HG02763 (cell line): ENCODE data around the gene SARDH.
"Not testable (repeated sequence)": the region's sequence is repeated elsewhere in the genome, so short reads cannot be mapped to it uniquely, and the experiment has no call there.

Experiments
- ATAC-seq: cut with Tn5 transposase; IDR thresholded peaks from one replicate; pipeline ENCODE4 v1.9.1; 2021; ENCODE audit warnings: mild to moderate bottlenecking, moderate library complexity; ENCODE audit not compliant: unreplicated experiment

The SARDH gene

DNA sequence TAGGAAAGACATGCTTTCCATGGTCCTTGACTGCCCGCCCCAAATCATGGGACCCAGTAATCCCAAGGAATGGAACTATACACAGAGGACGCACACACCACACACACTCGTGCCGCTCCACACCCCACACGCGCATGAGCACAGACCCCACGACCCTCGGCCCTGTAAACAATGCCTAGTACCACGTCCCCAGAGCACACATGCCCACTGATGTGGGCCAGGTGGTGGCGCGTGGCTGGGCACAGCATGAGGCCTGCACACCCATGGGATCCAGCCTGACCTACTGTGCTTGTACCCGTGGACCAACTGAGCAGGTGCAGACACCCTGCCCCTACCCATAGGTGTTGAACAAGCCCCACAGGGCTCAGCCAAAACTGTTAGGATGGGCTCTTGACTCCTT, 101.2 kb downstream of the SARDH start:
- ATAC-seq, result no peak

DNA sequence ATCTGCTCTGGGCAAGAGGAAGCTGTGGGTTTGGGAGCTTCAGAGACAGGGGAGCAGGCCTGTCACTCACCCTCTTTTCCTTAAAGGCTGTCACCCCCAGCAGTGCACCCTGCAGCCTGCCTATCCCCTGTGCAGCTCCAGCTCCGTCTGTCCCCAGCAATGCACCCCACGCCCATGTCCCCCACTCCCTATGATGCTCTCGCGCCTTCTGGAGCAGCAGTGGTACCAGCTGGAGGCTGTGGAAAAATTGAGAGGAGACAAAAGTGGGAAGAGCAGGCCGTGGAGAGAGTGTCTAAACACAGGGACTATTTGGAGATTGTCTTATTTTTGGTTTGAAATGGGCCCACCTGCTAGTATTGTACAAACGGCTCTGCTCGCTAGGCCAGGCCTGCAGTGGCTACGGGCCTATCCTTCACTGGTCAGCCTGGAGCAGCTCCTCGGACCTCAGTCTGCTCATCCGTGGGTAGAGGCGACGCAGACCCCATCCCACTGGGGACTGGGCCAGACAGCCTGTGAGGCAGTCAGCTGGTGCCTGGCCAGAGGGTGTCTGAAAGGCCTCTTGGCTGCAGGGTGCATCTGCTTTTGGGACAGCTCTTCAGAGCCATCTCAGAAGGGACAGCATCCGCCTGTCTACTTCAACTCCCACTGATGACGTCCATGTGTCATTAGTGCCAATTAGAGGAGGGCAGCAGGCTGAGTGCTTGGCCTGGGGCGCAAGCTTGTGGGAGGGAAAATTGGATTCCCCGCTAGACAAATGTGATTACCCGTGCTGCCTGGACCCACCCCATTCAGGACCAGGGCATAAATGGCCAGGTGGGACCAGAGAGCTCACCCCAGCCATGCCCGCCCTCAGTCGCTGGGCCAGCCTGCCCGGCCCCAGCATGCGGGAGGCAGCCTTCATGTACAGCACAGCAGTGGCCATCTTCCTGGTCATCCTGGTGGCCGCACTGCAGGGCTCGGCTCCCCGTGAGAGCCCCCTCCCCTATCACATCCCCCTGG, 102.3 kb downstream of the SARDH start, which contains the start of gene DBH:
Gene DBH, plus strand, starts transcription at position 831 of the 999 bp plus-strand sequence. Its CDS starts 9 bp downstream, at position 840.
- ATAC-seq, result no peak

GRCh38 chr9:133635098-133635497, 103.1 kb downstream of the SARDH start:
- no peak for ATAC-seq

DNA sequence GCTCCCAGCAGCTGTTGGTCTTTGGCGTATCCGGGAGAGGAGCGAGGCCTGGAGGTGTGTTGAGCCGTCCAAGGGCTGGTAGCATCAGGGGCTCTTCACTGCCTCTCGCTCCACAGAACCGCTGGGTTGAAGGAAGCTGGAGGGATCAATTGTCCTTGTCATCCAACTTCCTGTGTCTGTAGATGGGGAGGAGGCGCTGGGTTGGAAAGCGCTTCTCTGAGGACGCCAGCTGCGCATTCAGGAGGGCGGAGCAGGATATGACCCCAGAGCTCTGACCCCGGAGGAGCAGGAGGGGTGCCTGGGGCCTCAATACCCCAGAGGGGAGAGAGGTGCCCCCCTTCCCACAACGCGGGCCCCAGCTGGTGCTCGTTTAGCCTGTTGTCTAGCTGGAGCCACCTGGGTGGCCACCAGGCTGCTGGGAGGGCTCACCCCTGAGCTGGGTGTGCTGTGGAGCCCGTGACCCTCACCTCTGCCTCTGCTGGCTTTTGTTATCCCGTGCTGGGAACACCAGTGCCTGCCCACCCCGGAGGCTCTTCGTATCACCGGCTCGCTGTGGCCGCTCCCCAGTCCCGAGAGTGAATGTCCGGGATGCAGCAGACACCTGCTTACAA, 104.0 kb downstream of the SARDH start:
- ATAC-seq, result no peak

DNA sequence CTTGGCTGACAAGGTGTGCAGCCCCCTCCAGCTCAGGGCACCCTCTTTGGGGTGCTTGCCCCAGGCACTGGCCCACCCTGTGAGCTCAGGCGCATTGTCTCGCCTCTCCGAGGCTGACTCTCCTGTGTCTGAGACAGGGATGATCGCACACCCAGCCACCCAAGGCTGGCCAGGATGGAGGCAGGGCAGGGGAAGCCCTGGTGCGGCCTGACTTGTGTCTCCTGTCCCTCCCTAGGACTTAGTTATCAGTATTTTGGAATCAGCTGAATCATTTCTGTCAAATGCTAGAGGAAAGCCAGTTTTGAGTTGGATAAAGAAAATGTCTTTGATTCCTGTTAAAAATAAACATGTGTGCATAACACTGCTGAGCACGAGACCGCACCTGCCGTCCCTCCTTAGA, 104.5 kb downstream of the SARDH start:
- no peak for ATAC-seq

DNA sequence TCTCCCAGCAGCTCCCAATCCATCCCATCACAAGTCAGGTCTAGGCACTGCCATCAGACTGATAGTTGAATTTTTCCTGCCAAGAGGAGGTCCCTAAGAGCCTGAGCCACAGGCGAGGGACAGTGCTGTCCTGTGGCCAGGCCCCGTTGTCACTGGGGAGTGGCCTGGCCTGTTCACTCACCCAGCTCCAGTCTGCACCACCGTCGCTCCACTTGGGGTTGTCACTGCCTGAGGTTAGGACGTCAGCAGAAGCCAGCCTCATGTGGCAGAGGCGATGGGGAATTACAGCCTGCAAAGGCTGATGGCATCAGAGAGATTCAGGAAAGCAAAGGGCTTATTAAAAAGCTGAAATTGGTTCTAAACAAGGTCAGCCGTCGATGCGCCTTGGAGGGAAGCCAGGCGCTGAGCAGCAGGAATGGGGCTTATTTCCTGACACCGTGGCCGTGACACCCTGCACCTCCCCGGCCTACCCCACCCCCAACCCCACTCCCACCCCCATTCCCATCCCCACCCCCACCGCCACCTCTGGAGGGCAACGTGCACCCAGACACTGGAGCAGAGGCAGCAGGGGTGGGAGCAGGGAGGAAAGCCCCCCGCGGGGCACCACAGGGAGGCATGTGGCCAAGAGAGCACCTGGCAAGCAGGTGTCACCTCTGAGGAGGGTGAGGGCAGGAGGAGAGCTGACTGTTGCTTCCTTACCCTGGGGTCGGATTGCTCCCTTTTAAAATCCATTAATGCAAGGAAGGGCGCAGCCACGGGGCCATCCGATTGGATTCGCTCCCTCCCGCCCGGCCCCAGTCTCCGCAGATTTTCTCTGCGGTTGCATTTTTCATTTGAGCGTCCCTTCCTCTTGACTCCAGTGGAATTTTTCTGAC, 105.1 kb downstream of the SARDH start:
- no peak for ATAC-seq

DNA sequence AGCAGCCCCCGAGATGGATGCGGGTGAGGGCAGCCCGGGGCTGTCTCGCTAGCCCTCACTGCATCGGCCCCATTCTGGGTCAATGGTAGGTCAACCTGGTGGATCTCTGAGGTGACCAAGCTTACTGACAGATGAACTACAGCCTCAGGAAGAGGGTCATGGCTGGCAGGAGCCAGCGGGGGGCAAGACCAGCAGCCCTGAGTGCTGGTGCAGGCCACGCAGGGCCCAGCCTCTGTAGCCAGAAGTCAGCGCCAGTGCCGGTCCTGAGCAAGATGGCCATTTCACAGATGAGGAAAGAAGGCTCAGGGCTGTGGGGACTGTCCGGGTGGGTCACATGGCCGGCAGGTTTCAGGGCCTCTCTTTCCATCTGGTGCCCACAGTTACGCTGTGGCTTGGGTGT, 107.0 kb downstream of the SARDH start:
- no peak for ATAC-seq

DNA sequence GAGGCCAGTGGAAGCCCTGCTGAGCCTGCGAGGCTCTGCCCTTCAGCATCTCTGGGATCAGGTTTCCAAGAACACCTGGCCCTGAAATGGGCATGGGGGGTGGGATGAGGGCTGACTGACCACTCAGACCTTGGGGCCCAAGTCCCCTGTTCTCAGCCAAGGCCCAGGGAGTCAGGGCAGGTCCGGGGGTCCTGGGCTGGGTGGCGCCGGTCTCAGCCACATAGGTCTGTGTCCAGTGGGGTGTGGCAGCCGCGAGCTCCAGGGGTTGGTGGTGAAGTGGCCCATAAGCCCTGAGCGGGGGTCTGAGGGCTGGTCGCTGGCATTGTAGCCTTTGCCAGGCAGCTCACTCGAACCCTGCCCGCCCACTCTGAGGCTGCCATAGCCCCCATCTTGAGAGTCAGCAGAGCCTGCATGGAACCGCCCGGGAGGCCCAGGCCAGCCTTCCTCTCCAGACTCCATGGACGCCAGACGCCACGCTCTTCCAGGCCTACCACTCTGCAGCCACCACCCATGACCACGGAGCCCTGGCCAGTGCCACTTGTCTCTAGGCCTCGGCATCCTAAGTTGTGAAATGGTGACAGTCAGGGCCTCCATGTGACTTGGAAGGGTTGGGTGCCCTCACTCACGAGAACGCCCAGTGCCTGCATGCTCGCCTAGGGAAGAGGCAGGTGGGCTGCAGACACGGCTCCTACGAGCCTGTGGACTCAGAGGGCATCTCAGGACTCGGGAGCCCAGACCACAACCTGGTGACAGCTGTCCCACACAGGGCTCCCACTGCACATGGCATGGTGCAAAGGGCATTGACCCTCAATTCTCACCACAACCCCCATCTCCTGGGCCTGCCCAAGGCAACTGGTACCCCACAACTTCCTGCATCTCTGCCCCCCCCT, 108.7 kb downstream of the SARDH start:
- no peak for ATAC-seq

DNA sequence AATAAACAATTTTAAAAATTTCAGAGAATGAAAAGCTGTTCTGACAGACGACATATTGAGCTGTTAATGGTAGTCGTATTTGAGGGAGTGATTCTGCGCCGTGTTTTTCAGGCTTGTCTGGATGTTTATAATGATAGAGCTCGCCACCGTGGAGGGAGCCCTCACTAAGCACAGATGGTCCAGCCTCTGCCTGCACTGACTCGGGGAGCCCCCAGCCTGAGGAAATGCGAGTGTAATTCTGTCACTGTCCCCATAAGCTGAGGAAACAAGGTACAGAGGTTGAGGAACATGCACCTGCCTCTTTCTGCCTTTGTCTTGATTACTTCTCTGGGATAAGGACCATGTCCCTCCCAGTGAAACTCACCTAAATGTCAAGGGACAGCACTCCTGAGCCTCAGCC, 109.4 kb downstream of the SARDH start:
- ATAC-seq, result no peak

DNA sequence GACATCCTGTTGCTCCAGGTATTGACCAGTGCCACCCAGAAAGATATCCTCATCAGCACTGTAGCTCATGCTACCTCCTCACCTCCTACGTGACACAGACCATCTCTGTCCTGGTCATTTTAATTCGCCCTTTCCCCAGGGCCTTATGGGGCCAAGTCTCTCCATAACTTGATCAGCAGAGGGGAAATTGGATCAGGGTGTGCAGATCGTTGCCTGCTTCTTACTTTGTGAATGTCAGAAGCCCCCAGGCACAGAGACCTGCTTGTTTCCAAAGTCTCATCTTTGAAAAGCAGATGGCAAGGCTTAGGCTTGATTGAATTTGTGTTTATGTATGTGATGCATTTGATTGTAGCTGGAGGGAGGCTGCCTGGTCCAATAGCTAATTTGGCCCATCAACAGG, 110.8 kb downstream of the SARDH start:
- ATAC-seq, result no peak

DNA sequence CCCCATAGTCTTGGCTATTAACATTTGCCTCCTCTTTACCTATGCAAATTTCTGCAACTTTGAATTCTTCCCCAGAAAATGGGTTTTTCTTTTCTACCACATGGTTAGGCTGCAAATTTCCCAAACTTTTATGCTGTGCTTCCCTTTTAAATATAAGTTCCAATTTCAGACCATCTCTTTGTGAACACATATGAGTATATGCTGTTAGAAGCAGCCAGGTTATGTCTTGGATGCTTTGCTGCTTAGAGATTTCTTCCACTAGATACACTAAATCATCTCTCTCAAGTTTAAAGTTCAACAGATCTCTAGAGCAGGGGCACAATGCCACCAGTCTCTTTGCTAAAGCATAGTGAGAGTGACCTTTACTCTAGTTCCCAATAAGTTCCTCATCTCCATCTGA, 112.1 kb downstream of the SARDH start:
- ATAC-seq, result not testable (repeated sequence)

DNA sequence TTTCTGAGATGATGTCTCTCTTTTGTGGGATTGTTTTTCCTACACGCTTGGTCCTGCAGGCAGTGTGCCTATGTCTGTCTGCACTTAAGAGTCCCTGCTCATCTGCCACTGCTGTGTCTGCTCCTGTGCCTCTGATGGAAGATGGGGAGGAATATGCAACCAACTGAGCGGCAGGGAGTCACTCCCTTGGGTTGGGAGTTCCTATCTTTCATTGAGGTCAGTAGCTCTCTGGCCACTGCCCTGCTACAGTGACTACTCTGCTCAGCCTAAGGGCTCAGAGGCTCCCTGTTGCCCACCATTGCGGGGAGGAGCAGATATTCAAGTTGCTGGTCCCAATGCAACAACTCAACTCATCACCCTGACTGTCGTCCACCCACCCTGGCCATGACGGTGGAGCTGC, 115.6 kb downstream of the SARDH start:
- ATAC-seq, result no peak

GRCh38 chr9:133621725-133622267, 116.4 kb downstream of the SARDH start:
- no peak for ATAC-seq

GRCh38 chr9:133619791-133620190, 118.4 kb downstream of the SARDH start:
- ATAC-seq, result no peak

GRCh38 chr9:133618726-133619125, 119.4 kb downstream of the SARDH start:
- no peak for ATAC-seq

- ATAC-seq, result no peak
Observed at GRCh38 chr9:133616643-133617405, 121.3 kb downstream of the SARDH start.

DNA sequence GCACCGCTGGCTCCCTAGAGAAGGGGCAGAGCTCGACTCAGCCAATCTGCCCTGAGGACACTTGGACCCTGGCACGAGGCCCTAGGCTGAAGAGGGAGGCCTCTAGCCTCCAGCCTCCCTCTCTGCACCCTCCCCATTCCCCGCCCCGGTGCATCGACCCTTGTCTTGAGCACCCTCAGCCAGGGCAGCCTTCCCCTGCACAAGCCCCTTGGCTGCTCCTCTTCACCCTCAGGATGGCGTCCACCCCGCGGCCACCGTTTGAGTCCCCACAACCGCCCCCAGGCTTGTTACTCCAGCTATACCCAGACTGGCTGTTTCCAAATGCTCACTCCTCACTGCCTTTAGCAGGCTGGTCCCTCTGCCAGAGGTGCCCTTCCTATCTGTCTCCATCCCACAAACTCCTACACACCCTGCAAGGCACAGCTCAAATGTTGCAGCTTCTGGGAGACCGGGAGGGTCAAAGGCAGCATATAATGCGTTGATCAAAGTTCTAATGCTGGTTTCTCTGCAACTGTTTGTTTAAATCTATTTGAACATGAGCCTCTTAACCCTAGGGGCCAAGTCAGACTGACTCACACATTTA, 122.5 kb downstream of the SARDH start:
- ATAC-seq, result no peak

- no peak for ATAC-seq
Observed at GRCh38 chr9:133615186-133615585, 123.0 kb downstream of the SARDH start.

DNA sequence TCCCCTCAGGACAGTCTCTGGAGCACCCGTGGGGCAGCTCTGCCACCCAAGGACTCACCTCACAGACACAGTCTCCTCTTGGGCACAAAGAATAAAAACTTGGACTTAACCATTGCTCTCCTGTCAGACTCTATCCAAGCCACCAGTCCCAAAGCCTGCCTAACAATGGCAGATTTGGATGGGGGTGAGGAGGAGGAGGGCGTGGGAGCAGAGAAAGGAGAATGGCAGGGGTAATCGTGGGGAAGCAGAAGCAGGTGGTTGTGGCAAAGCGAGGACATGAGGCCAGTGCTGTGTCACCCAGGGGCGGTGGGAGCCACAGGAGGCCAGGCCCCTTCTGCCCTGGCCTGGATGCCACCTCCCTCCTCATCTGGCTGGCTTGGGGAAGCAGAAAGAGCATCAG, 123.5 kb downstream of the SARDH start:
- ATAC-seq, result no peak
